ENCODE measurements around the gene HTD2.

- TF ChIP-seq POLR2A (IDR thresholded peaks at IDR 0.05), result no peak
- TF ChIP-seq CTCF (IDR thresholded peaks at IDR 0.05), result no peak
These were observed 14.5 kb upstream of the HTD2 start for GRCh38 chr3:58291671-58292338.

Data from Peyer's patch (tissue), 4 donors.